Nephron (organoid): ENCODE data around the gene GCC1.

Source experiments
- H3K27ac Mint-ChIP-seq, 3 experiments: 2 replicates each; pipeline ENCODE4 v1.8.0; 2020; ENCODE audit warnings: mixed read lengths in 3 of 3, mild to moderate bottlenecking in 2 of 3, moderate library complexity in 1 of 3
- H3K27me3 Mint-ChIP-seq: 2 replicates; pipeline ENCODE4 v1.8.0; 2021; ENCODE audit warnings: low read depth, mild to moderate bottlenecking, moderate library complexity, mixed read lengths
- H3K36me3 Mint-ChIP-seq: 2 replicates; pipeline ENCODE4 v1.8.0; 2020; ENCODE audit warnings: low read depth, mixed read lengths
- H3K4me1 Mint-ChIP-seq: 2 replicates; pipeline ENCODE4 v1.8.0; 2020; ENCODE audit warnings: mixed read lengths
- H3K4me3 Mint-ChIP-seq, 3 experiments: 2 replicates each; pipeline ENCODE4 v1.8.0; 2020; ENCODE audit warnings: mild to moderate bottlenecking in 3 of 3, mixed read lengths in 3 of 3, moderate library complexity in 2 of 3
- H3K9me3 Mint-ChIP-seq: 2 replicates; pipeline ENCODE4 v1.8.0; 2020; ENCODE audit warnings: mixed read lengths
- TF ChIP-seq, protein P1 (sequence below), 3 experiments: fragments of 200-600 bp; sonication (generic); IDR thresholded peaks; one replicate each; pipeline ENCODE4 v1.5.0; 2021; ENCODE audit warnings: antibody characterized with exemption in 3 of 3; ENCODE audit not compliant: unreplicated experiment in 3 of 3

GCC1 gene

GRCh38 chr7:127585044-127585953, at the start of gene GCC1:
GCC1 (minus strand) TSS chr7:127585596; CDS start chr7:127585182, 414 bp downstream.
- TF ChIP-seq, protein P1, sequence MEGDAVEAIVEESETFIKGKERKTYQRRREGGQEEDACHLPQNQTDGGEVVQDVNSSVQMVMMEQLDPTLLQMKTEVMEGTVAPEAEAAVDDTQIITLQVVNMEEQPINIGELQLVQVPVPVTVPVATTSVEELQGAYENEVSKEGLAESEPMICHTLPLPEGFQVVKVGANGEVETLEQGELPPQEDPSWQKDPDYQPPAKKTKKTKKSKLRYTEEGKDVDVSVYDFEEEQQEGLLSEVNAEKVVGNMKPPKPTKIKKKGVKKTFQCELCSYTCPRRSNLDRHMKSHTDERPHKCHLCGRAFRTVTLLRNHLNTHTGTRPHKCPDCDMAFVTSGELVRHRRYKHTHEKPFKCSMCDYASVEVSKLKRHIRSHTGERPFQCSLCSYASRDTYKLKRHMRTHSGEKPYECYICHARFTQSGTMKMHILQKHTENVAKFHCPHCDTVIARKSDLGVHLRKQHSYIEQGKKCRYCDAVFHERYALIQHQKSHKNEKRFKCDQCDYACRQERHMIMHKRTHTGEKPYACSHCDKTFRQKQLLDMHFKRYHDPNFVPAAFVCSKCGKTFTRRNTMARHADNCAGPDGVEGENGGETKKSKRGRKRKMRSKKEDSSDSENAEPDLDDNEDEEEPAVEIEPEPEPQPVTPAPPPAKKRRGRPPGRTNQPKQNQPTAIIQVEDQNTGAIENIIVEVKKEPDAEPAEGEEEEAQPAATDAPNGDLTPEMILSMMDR (IDR thresholded peaks at IDR 0.05; ENCODE audit: unreplicated experiment in 3 of 3) = no peak
- Mint-ChIP-seq H3K4me3 (peak within 1 kb of the TSS; percentile 94 to 95 (median 95)), H3K9me3 (no peaks in the 10 kb centered on the region), H3K27me3 (no peaks in the 10 kb centered on the region), H3K36me3 (peaks cover 30% of the 10 kb centered on the region), H3K27ac (peak within 1 kb of the TSS; percentile 37 to 90 (median 81)), H3K4me1 (peaks cover 57% of the 10 kb centered on the region)

GRCh38 chr7:127632276-127632910, 47.0 kb upstream of the GCC1 start:
- Mint-ChIP-seq H3K27ac (peak overlapping the region in 1 of 3 experiments; percentile 45), H3K27me3 (peaks cover 14% of the 10 kb centered on the region), H3K36me3 (no peaks in the 10 kb centered on the region), H3K4me3 (no peak overlapping the region), H3K9me3 (peaks cover 3% of the 10 kb centered on the region), H3K4me1 (no peaks in the 10 kb centered on the region)
- TF ChIP-seq, protein P1 (IDR thresholded peaks at IDR 0.05; ENCODE audit: unreplicated experiment in 3 of 3) = no peak

DNA sequence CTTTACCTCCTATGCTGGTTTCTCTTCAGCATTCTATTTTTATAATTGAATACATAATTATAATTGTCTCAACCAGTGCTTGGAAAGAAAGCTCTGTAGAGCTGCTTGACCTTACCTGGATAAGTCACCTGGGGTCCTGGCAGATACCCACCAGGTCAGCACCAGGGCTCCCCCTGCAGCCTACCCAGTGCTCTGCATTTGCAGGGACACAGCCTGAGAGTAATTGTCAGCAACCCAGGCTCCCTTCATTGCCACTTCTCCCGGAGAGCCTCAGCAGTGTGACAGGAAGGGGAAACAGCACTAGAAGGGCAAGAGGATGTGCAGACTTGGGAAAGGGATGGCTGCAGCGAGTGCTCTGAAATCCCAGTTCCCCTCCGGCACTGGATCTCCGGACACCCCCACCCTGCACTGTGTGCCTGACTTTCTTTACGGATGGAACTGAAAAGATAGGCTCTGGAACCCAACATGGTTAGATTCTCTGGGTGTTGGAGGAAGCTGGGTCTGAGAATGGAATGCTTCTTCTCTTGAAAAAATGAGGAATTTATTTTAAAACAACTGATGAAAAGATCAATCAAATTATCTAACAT, 44.0 kb upstream of the GCC1 start:
- no peak overlapping the region for H3K4me3 Mint-ChIP-seq
- H3K4me1 Mint-ChIP-seq = no peaks in the 10 kb centered on the region
- no peak overlapping the region for H3K27ac Mint-ChIP-seq
- peaks cover 15% of the 10 kb centered on the region for H3K27me3 Mint-ChIP-seq
- peaks cover 4% of the 10 kb centered on the region for H3K9me3 Mint-ChIP-seq
- H3K36me3 Mint-ChIP-seq = no peaks in the 10 kb centered on the region
- TF ChIP-seq, protein P1 (IDR thresholded peaks at IDR 0.05; ENCODE audit: unreplicated experiment in 3 of 3) = peak in 2 of 3 experiments; percentile 14 to 36

- Mint-ChIP-seq H3K27ac (no peak overlapping the region), H3K4me1 (no peaks in the 10 kb centered on the region), H3K27me3 (peaks cover 23% of the 10 kb centered on the region), H3K4me3 (no peak overlapping the region), H3K36me3 (no peaks in the 10 kb centered on the region), H3K9me3 (peaks cover 2% of the 10 kb centered on the region)
- TF ChIP-seq, protein P1 (IDR thresholded peaks at IDR 0.05; ENCODE audit: unreplicated experiment in 3 of 3) = no peak
Measured at GRCh38 chr7:127628445-127628844, 43.0 kb upstream of the GCC1 start.

DNA sequence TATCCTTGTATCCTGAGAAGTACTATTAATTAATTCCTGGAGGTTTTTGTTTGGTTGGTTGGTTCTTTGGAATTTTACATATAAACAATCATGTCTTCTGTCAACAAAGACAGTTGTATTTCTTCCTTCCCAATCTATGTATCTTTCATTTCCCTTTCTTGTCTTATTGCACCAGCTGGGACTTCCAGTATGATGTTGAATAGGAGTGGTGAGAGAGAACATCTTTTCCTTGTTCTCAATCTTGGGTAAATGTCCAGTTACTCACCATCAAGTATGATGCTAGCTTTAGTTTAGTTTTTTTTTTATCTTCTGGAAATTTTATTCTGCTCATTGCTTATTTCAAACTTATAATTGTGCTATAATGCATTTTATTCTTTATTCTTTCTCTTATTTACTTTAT, 39.9 kb upstream of the GCC1 start:
- TF ChIP-seq, protein P1 (IDR thresholded peaks at IDR 0.05; ENCODE audit: unreplicated experiment in 3 of 3) = no peak
- peaks cover 43% of the 10 kb centered on the region for H3K27me3 Mint-ChIP-seq
- H3K27ac Mint-ChIP-seq = no peak overlapping the region
- no peaks in the 10 kb centered on the region for H3K4me1 Mint-ChIP-seq
- peaks cover 2% of the 10 kb centered on the region for H3K9me3 Mint-ChIP-seq
- no peaks in the 10 kb centered on the region for H3K36me3 Mint-ChIP-seq
- no peak overlapping the region for H3K4me3 Mint-ChIP-seq
